Globus pallidus (tissue), 1 donor: ENCODE measurements around the gene POMGNT2.

Experiments used
- DNase-seq: peaks from one replicate; pipeline ENCODE4 v3.0.0-alpha.2; 2015; ENCODE audit warnings: low spot score

Gene POMGNT2

GRCh38 chr3:43105596-43106292, at the start of gene POMGNT2:
POMGNT2 (minus strand) TSS chr3:43106079; CDS start chr3:43081431, 24,648 bp downstream.
- peak; percentile 87 for DNase-seq

- DNase-seq: no peak
These were observed 49.1 kb upstream of the POMGNT2 start for GRCh38 chr3:43154980-43155379.

GRCh38 chr3:43153216-43154083, 47.6 kb upstream of the POMGNT2 start:
- peak; percentile 42 for DNase-seq

- peak; percentile 26 for DNase-seq
These were observed 46.8 kb upstream of the POMGNT2 start for GRCh38 chr3:43152649-43153048.

- no peak for DNase-seq
These were observed 42.2 kb upstream of the POMGNT2 start for GRCh38 chr3:43148033-43148432.

GRCh38 chr3:43146599-43146998, 40.7 kb upstream of the POMGNT2 start:
- DNase-seq: no peak

- no peak for DNase-seq
These were observed 39.0 kb upstream of the POMGNT2 start for GRCh38 chr3:43144761-43145490.

GRCh38 chr3:43142472-43142871, 36.6 kb upstream of the POMGNT2 start:
- no peak for DNase-seq

- no peak for DNase-seq
These were observed 32.8 kb upstream of the POMGNT2 start for GRCh38 chr3:43138488-43139231.

- DNase-seq: no peak
These were observed 27.2 kb upstream of the POMGNT2 start for GRCh38 chr3:43132870-43133636.

- DNase-seq: no peak
These were observed 26.3 kb upstream of the POMGNT2 start for GRCh38 chr3:43132193-43132592.

- no peak for DNase-seq
These were observed 22.6 kb upstream of the POMGNT2 start for GRCh38 chr3:43128464-43128863.

- no peak for DNase-seq
These were observed 20.7 kb upstream of the POMGNT2 start for GRCh38 chr3:43126536-43126935.

GRCh38 chr3:43123895-43124294, 18.0 kb upstream of the POMGNT2 start:
- DNase-seq: no peak

GRCh38 chr3:43120937-43121336, 15.1 kb upstream of the POMGNT2 start:
- no peak for DNase-seq

- no peak for DNase-seq
These were observed 11.4 kb upstream of the POMGNT2 start for GRCh38 chr3:43117257-43117656.

- no peak for DNase-seq
These were observed 7.8 kb upstream of the POMGNT2 start for GRCh38 chr3:43113671-43114070.

- no peak for DNase-seq
These were observed 382 bp upstream of the POMGNT2 start for GRCh38 chr3:43106293-43106628.

- no peak for DNase-seq
These were observed 951 bp downstream of the POMGNT2 start for GRCh38 chr3:43104660-43105595.

- DNase-seq: no peak
These were observed 1.8 kb downstream of the POMGNT2 start for GRCh38 chr3:43104039-43104438.
